Right kidney (tissue), 9 donors: ENCODE results near the gene OR5D14.

Experiments
- DNase-seq: peaks from one replicate; pipeline ENCODE4 v3.0.0-alpha.2; 2016
- long read RNA-seq, 8 donors: transcript quantifications; one replicate each; lab custom pipeline, GENCODE V29; 2026

Gene OR5D14
- long read RNA-seq, donor 1: 0 reads
- long read RNA-seq, donor 2: 0 reads
- long read RNA-seq, donor 3: 0 reads
- long read RNA-seq, donor 4: 0 reads
- long read RNA-seq, donor 5: 0 reads
- long read RNA-seq, donor 6: 0 reads
- long read RNA-seq, donor 7: 0 reads
- long read RNA-seq, donor 8: 0 reads

DNA sequence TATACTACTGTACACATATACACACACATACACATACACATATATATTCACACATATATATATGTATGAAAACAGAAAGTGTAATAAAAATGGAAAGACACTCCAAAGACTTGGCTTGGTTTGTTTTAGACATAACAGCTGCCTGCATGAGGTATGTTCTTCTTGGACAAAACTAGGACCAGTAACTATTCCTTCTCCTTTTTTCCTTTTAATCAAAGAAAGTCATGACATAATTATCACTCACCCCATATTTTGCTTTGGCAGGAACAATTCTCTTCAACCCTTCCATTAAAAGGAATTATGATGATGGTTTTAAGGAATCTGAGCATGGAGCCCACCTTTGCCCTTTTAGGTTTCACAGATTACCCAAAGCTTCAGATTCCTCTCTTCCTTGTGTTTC is at the start of gene OR5D14:
Gene OR5D14 (plus strand): TSS at position 301 of the 400 bp plus-strand sequence. CDS start 0 bp downstream, at position 301.
- DNase-seq: no peak

DNA sequence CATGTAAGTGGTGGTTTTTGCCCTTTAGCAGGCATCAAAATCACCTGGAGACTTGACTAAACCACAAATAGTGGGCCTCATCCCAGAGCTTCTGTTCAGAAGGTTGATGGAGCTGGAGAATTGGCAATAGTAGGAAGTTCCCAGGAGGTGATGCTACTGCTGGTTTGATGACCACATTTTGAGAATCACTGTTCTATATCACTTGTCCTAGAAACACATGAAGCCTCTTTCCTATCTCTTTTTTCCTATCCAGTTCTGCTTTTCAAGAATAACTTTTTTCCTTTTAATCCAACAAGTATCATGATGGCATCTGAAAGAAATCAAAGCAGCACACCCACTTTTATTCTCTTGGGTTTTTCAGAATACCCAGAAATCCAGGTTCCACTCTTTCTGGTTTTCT is 22.2 kb upstream of the OR5D14 start, which contains the start of gene OR5D13:
Gene OR5D13 (plus strand): TSS at position 301 of the 400 bp plus-strand sequence. CDS start 0 bp downstream, at position 301.
- no peak for DNase-seq

DNA sequence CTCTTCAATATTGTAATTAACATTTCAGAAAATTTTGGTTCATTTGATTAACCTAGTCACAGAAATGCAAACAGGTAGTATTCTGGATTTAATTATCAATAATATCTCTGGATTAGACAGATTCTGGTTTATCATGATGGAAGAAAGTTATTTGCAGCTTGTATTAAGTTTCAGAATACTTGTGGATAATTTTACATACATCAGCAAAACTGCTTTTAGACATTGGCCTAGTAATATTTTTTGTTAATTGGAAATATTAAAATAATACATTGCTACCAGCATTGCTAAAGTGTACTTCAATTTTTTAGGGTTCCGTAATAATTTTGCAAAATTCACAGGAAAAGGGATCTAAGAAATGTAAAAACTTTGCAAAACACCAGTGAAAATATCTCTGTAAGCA is 3.8 kb upstream of the OR5D14 start:
- DNase-seq: no peak

DNA sequence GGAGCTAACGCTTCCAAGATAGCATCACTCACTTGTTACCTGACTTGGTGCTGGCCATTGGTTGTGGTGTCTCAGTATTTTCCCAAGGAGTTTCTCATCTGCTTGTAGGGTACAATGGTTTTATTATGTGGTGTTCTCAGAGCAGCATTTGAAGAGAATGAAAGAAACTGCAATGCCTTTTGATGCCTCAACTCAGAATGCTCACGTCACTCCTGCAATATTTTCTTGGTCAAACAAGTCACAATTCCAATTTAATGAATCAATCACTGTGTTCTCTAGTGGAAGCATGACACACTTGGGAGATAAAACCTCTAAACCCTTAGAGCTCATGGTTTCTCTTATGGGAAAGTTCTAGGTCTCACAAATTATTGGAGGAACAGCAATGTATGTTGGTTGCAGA is 2.0 kb upstream of the OR5D14 start:
- DNase-seq: no peak

DNA sequence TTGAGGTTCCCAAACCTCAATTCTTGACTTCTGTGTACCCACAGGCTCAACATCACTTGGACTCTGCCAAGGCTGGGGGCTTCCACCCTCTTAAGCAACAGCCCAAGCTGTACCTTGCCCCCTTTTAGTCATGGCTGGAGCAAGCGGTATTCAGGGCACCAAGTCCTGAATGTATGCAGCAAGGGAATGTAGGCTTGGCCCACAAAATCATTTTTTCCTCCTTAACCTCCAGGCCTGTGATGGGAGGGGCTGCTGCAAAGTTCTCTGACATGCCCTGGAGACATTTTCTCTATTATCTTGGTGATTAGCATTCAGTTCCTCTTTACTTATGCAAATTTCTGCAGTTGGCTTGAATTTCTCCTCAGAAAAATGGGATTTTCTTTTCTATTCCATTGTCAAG is 10.9 kb downstream of the OR5D14 start:
- DNase-seq: no peak

DNA sequence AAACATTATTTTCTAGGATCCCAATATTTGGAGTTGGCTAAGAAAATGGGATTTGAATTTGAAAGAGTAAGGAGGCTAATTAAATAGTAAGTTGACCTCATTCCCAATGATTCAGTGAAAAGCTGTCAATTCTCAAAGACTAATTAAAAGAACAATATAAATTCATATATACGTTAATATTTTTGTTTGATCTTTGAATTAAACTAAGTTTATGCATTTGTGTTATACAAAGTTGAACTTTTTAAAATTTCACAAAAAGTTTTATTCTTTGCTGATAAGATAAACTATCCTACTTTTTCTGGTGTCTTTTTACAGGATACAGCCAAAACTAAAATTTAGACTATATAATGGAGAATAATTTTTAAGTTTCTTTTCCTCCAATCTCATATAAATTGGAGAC is 15.7 kb downstream of the OR5D14 start, which contains the start of gene OR5L1:
Gene OR5L1 (plus strand): TSS at position 301 of the 400 bp plus-strand sequence. CDS start 100 bp downstream, outside the sequence.
- no peak for DNase-seq

DNA sequence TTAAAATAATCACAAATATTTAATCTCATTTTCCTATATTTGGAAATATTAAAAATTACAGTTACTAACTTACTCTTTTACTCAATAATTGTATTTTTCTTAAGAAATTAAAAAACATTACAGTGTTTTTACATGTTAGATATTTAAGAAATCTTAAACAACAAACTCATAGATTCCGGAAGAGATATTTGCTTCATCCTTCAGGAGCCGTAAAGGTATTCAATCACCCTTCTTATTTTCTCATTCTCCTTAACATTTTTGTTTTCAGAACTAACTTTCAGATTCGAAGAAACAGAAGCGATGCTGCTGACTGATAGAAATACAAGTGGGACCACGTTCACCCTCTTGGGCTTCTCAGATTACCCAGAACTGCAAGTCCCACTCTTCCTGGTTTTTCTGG is 24.0 kb downstream of the OR5D14 start, which contains the start of gene OR5D18:
Gene OR5D18 (plus strand): TSS at position 301 of the 400 bp plus-strand sequence. CDS start 0 bp downstream, at position 301.
- no peak for DNase-seq

DNA sequence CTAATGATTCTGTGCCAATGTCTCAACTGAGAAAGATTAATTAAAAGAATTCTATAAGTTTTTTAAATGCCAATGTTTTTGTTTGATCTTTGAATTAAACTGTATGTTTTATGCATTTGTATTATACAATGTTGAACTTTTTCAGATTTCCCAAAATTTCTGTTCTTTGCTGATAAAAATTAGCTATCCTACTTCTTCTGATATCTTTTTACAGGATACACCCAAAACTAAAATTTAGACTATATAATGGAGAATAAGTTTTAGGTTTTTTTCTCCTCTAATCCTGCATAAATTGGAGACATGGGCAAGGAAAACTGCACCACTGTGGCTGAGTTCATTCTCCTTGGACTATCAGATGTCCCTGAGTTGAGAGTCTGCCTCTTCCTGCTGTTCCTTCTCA is 31.6 kb downstream of the OR5D14 start, which contains the start of gene OR5L2:
Gene OR5L2 (plus strand): TSS at position 301 of the 400 bp plus-strand sequence. CDS start 0 bp downstream, at position 301.
- no peak for DNase-seq

DNA sequence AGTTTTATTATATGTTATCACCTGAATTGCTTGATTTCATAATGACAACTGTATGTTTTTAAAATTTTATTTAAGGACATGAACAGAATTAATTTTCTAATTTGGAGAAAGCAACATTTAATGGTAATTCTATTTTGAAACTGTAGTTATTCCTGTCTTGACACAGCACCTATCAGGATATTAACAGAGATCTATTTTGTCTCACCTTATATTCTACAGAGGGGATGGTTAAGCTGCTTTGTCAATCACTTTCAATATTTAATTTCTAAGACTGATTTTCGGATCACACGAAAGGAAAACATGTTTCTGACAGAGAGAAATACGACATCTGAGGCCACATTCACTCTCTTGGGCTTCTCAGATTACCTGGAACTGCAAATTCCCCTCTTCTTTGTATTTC is 43.1 kb downstream of the OR5D14 start, which contains the start of gene OR5D16:
Gene OR5D16 (plus strand): TSS at position 301 of the 400 bp plus-strand sequence. CDS start 0 bp downstream, at position 301.
- DNase-seq: no peak
